H9 (cell line): ENCODE data around the gene PARVB. TPM values are rescaled to one million over a fixed set of nuclear protein-coding genes. Genes with fewer than 3 reads are reported as not detected.

Experiments used
- DNase-seq: peaks from one replicate; pipeline ENCODE4 v3.0.0-alpha.2; 2017
- H2AFZ ChIP-seq: one replicate; pipeline ENCODE4 v1.6.1; 2013; ENCODE audit warnings: mild to moderate bottlenecking, low read length, control low read depth, moderate library complexity
- H2AK5ac ChIP-seq: 2 replicates; pipeline ENCODE4 v1.6.1; 2013; ENCODE audit warnings: low read length, control low read depth, mixed read lengths; ENCODE audit not compliant: insufficient read length
- H2BK120ac ChIP-seq: one replicate; pipeline ENCODE4 v1.6.1; 2013; ENCODE audit warnings: low read depth, mild to moderate bottlenecking, low read length, control low read depth, inconsistent platforms; ENCODE audit not compliant: poor library complexity, severe bottlenecking
- H2BK12ac ChIP-seq: 2 replicates; pipeline ENCODE4 v1.6.1; 2013; ENCODE audit warnings: low read length, control low read depth, mixed read lengths, low read depth; ENCODE audit not compliant: insufficient read length
- H2BK15ac ChIP-seq: 2 replicates; pipeline ENCODE4 v1.6.1; 2013; ENCODE audit warnings: low read depth, low read length, control low read depth
- H2BK20ac ChIP-seq: one replicate; pipeline ENCODE4 v1.6.1; 2013; ENCODE audit warnings: low read depth, mild to moderate bottlenecking, low read length, control low read depth, inconsistent platforms; ENCODE audit not compliant: poor library complexity, severe bottlenecking
- H2BK5ac ChIP-seq: 2 replicates; pipeline ENCODE4 v1.6.1; 2013; ENCODE audit warnings: low read length, control low read depth, mixed read lengths; ENCODE audit not compliant: insufficient read length
- H3K14ac ChIP-seq: 2 replicates; pipeline ENCODE4 v1.6.1; 2013; ENCODE audit warnings: low read length, control low read depth; ENCODE audit not compliant: insufficient read depth
- H3K18ac ChIP-seq: 2 replicates; pipeline ENCODE4 v1.6.1; 2013; ENCODE audit warnings: low read depth, mild to moderate bottlenecking, mixed read lengths, low read length, control low read depth; ENCODE audit not compliant: insufficient read length
- H3K23ac ChIP-seq: 2 replicates; pipeline ENCODE4 v1.6.1; 2013; ENCODE audit warnings: low read length, control low read depth, mixed read lengths, low read depth; ENCODE audit not compliant: insufficient read length
- H3K23me2 ChIP-seq: 2 replicates; pipeline ENCODE4 v1.6.1; 2013; ENCODE audit warnings: low read depth, mild to moderate bottlenecking, mixed read lengths, low read length, control low read depth; ENCODE audit not compliant: insufficient read length, poor library complexity, severe bottlenecking
- H3K27ac ChIP-seq: 2 replicates; pipeline ENCODE4 v1.5.1; 2013; ENCODE audit warnings: low read length, control low read depth, mixed read lengths, low read depth; ENCODE audit not compliant: insufficient read length
- H3K27me3 ChIP-seq: 2 replicates; pipeline ENCODE4 v1.6.1; 2013; ENCODE audit warnings: low read length, control low read depth, inconsistent platforms; ENCODE audit not compliant: insufficient read depth
- H3K4ac ChIP-seq: 2 replicates; pipeline ENCODE4 v1.6.1; 2013; ENCODE audit warnings: low read depth, mild to moderate bottlenecking, control low read depth, inconsistent platforms, low read length, moderate library complexity
- H3K4me1 ChIP-seq: 2 replicates; pipeline ENCODE4 v1.6.1; 2013; ENCODE audit warnings: low read length, control low read depth, inconsistent platforms; ENCODE audit not compliant: insufficient read depth
- H3K4me2 ChIP-seq: 2 replicates; pipeline ENCODE4 v1.6.1; 2013; ENCODE audit warnings: low read length, control low read depth, mixed read lengths; ENCODE audit not compliant: insufficient read length, insufficient read depth
- H3K56ac ChIP-seq: 2 replicates; pipeline ENCODE4 v1.6.1; 2013; ENCODE audit warnings: low read depth, mild to moderate bottlenecking, mixed read lengths, low read length, control low read depth; ENCODE audit not compliant: insufficient read length
- H3K79me1 ChIP-seq: 2 replicates; pipeline ENCODE4 v1.6.1; 2013; ENCODE audit warnings: low read depth, mild to moderate bottlenecking, moderate library complexity, low read length, control low read depth, inconsistent platforms; ENCODE audit not compliant: insufficient read depth, poor library complexity, severe bottlenecking
- H3K79me2 ChIP-seq: 2 replicates; pipeline ENCODE4 v1.6.1; 2013; ENCODE audit warnings: low read length, control low read depth, inconsistent platforms; ENCODE audit not compliant: insufficient read depth
- H3K9ac ChIP-seq: 2 replicates; pipeline ENCODE4 v1.6.1; 2013; ENCODE audit warnings: low read length, control low read depth, mixed read lengths; ENCODE audit not compliant: insufficient read length; ENCODE audit errors: extremely low read depth
- H3K9me3 ChIP-seq: one replicate; pipeline ENCODE4 v1.6.1; 2013; ENCODE audit warnings: low read depth, low read length, inconsistent platforms; ENCODE audit not compliant: control insufficient read depth
- H3T11ph ChIP-seq: one replicate; pipeline ENCODE4 v1.6.1; 2013; ENCODE audit warnings: mild to moderate bottlenecking, low read length, control low read depth, inconsistent platforms
- H4K20me1 ChIP-seq: one replicate; pipeline ENCODE4 v1.6.1; 2013; ENCODE audit not compliant: control insufficient read depth, insufficient read length, insufficient read depth
- H4K5ac ChIP-seq: 2 replicates; pipeline ENCODE4 v1.6.1; 2013; ENCODE audit warnings: low read depth, mild to moderate bottlenecking, mixed read lengths, low read length, control low read depth; ENCODE audit not compliant: insufficient read length
- H4K8ac ChIP-seq: replicated peaks from 2 replicates; pipeline ENCODE4 v1.6.1; 2013; ENCODE audit warnings: low read length, control low read depth, mixed read lengths, low read depth; ENCODE audit not compliant: insufficient read length
- H4K91ac ChIP-seq: 2 replicates; pipeline ENCODE4 v1.6.1; 2013; ENCODE audit warnings: low read depth, mild to moderate bottlenecking, moderate library complexity, mixed read lengths, low read length, control low read depth; ENCODE audit not compliant: insufficient read length
- H3K27ac Mint-ChIP-seq, 3 experiments: 2 replicates in 2 of 3; 3 replicates in 1 of 3; pipeline ENCODE4 v1.8.0; 2020 to 2021; ENCODE audit warnings: mixed read lengths in 3 of 3, mild to moderate bottlenecking in 1 of 3, moderate library complexity in 1 of 3
- H3K27me3 Mint-ChIP-seq: 2 replicates; pipeline ENCODE4 v1.8.0; 2021; ENCODE audit warnings: low read depth, mild to moderate bottlenecking, moderate library complexity, mixed read lengths
- H3K36me3 Mint-ChIP-seq, 3 experiments: 2 replicates in 2 of 3; 3 replicates in 1 of 3; pipeline ENCODE4 v1.8.0; 2020 to 2021; ENCODE audit warnings: low read depth in 3 of 3, mixed read lengths in 3 of 3; ENCODE audit not compliant: insufficient read depth in 1 of 3
- H3K4me1 Mint-ChIP-seq, 2 experiments: 2 replicates each; pipeline ENCODE4 v1.8.0; 2020; ENCODE audit warnings: mixed read lengths in 2 of 2
- H3K4me3 Mint-ChIP-seq, 2 experiments: 2 replicates in 1 of 2; 3 replicates in 1 of 2; pipeline ENCODE4 v1.8.0; 2020 to 2021; ENCODE audit warnings: mild to moderate bottlenecking in 2 of 2, mixed read lengths in 2 of 2, moderate library complexity in 1 of 2
- H3K9me3 Mint-ChIP-seq, 2 experiments: 2 replicates in 1 of 2; 3 replicates in 1 of 2; pipeline ENCODE4 v1.8.0; 2020; ENCODE audit warnings: mild to moderate bottlenecking in 2 of 2, mixed read lengths in 2 of 2, moderate library complexity in 1 of 2
- CTCF ChIP-seq: fragments of 200-600 bp; sonication (generic); conservative IDR thresholded peaks from 3 replicates; pipeline ENCODE4 v1.8.0; 2021; ENCODE audit warnings: antibody characterized with exemption, mild to moderate bottlenecking
- WGBS: extraction: QIAGEN DNeasy Blood & Tissue Kit; methylation state at CpG from one replicate; pipeline ENCODE4 v1.1.7; 2013; ENCODE audit warnings: missing lambda C conversion rate, low lambda C conversion rate, mixed read lengths; ENCODE audit not compliant: insufficient read length; ENCODE audit errors: extremely low coverage; 5-methylcytosine and 5-hydroxymethylcytosine counted together
- total RNA-seq: library from RNA; stranded (reverse); gene quantifications from 2 replicates; pipeline ENCODE4 v1.2.1, GENCODE V29; 2021

PARVB gene
- total RNA-seq, 1 experiment from 2014 or later: 15.6 TPM

GRCh38 chr22:44133901-44134571 lies 109.9 kb downstream of the PARVB start:
- Histone ChIP-seq H3K23me2 (no peaks in the 10 kb centered on the region), H4K8ac (no peak overlapping the region), H4K20me1 (no peaks in the 10 kb centered on the region), H3K79me2 (no peaks in the 10 kb centered on the region), H3T11ph (no peak overlapping the region), H3K18ac (no peak overlapping the region), H2AK5ac (no peak overlapping the region), H2BK12ac (no peak overlapping the region), H3K9ac (no peak overlapping the region), H3K56ac (no peak overlapping the region), H3K79me1 (no peaks in the 10 kb centered on the region), H3K4me2 (no peak overlapping the region), H2BK15ac (no peak overlapping the region), H2BK5ac (no peak overlapping the region), H4K91ac (no peak overlapping the region), H3K27me3 (no peaks in the 10 kb centered on the region), H3K27ac (no peak overlapping the region), H2AFZ (no peak overlapping the region), H3K9me3 (peaks cover 22% of the 10 kb centered on the region), H2BK120ac (no peak overlapping the region), H3K23ac (no peak overlapping the region), H3K4ac (no peak overlapping the region), H4K5ac (no peak overlapping the region), H3K14ac (no peak overlapping the region), H3K4me1 (peaks cover 3% of the 10 kb centered on the region), H2BK20ac (no peak overlapping the region)
- no peak for DNase-seq
- TF ChIP-seq CTCF: no peak
- Mint-ChIP-seq H3K27ac (peak overlapping the region in 1 of 3 experiments; percentile 70; a peak in 1 of 7 replicates), H3K27me3 (no peaks in the 10 kb centered on the region; the same call in none of the 2 replicates), H3K4me3 (no peak overlapping the region), H3K36me3 (peaks cover 25 to 36% (median 31%) of the 10 kb centered on the region in 3 experiments), H3K4me1 (peaks cover 20 to 28% of the 10 kb centered on the region in 2 experiments), H3K9me3 (peaks cover 27 to 32% of the 10 kb centered on the region in 2 experiments)
- no CpG with 5 or more reads among the region's 21 CpGs for WGBS
